Measurements from ENCODE around the gene FSTL1. TPM values are rescaled to one million over a fixed set of nuclear protein-coding genes. Genes with fewer than 3 reads are reported as not detected.

The FSTL1 gene
- total and polyA plus RNA-seq, 11 donors, result 43.8 to 667 (median 179) TPM

DNA sequence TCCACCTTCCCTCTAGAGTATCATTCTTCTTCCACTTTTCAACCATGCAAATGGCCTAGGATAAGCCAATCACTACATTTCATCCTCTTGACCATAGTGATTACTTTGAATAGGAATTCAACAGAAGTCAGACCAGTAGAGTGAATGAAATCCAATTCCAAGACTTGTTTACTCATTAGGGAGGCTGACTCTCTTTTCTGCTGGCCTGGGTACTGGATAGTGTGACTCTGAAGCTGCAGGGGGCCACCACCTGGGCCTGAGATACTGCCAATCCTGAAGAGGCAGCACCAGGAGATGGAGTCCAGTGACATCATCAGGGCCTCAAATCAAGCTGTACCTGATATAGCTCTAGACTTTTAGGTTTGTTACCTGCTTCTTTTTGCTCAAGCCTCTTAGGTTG, 7.0 kb upstream of the FSTL1 start:
- H3K4me1 ChIP-seq, result peaks cover 0 to 21% (median 11%) of the 10 kb centered on the region in 12 donors
- peaks cover 0 to 4% (median 0%) of the 10 kb centered on the region in 12 donors for H3K9me3 ChIP-seq
- H3K36me3 ChIP-seq, result no peaks in the 10 kb centered on the region
- no peaks in the 10 kb centered on the region for H3K27me3 ChIP-seq
- intact Hi-C loops (cut with DNase I), result loop anchor here in 1 of 10 donors (10.0 kb wide), 1 partner anchor 47 kb away; no protein-coding TSS in a partner anchor
- no peak for ATAC-seq
- H3K4me3 ChIP-seq, result no peak overlapping the region
- no peak overlapping the region for H3K27ac ChIP-seq
- DNase-seq, result no peak
- TF ChIP-seq POLR2A (IDR thresholded peaks at IDR 0.05), result no peak
- TF ChIP-seq, protein P1, sequence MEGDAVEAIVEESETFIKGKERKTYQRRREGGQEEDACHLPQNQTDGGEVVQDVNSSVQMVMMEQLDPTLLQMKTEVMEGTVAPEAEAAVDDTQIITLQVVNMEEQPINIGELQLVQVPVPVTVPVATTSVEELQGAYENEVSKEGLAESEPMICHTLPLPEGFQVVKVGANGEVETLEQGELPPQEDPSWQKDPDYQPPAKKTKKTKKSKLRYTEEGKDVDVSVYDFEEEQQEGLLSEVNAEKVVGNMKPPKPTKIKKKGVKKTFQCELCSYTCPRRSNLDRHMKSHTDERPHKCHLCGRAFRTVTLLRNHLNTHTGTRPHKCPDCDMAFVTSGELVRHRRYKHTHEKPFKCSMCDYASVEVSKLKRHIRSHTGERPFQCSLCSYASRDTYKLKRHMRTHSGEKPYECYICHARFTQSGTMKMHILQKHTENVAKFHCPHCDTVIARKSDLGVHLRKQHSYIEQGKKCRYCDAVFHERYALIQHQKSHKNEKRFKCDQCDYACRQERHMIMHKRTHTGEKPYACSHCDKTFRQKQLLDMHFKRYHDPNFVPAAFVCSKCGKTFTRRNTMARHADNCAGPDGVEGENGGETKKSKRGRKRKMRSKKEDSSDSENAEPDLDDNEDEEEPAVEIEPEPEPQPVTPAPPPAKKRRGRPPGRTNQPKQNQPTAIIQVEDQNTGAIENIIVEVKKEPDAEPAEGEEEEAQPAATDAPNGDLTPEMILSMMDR (IDR thresholded peaks at IDR 0.05), result no peak

- ATAC-seq (no peak), DNase-seq (no peak)
- no peak overlapping the region for H3K27ac ChIP-seq
- peaks cover 0 to 25% (median 0%) of the 10 kb centered on the region in 9 donors for H3K27me3 ChIP-seq
- intact Hi-C loops (cut with DNase I), result loop anchor here in 6 of 10 donors (5.0 to 10.0 kb wide), 4 partner anchors 37 to 98 kb away; no protein-coding TSS in a partner anchor
- H3K36me3 ChIP-seq, result no peaks in the 10 kb centered on the region
- H3K4me3 ChIP-seq, result no peak overlapping the region
- H3K4me1 ChIP-seq, result peaks cover 0 to 10% (median 5%) of the 10 kb centered on the region in 12 donors
- WGBS, 4 donors, result 84 to 95% (median 89%) methylated on average over 1 of the region's 1 CpG
- no peak for TF ChIP-seq POLR2A (IDR thresholded peaks at IDR 0.05)
- TF ChIP-seq, protein P1 (IDR thresholded peaks at IDR 0.05), result no peak
- H3K9me3 ChIP-seq, result peaks cover 0 to 4% (median 0%) of the 10 kb centered on the region in 12 donors
These were observed 3.4 kb upstream of the FSTL1 start for GRCh38 chr3:120454076-120454689.

DNA sequence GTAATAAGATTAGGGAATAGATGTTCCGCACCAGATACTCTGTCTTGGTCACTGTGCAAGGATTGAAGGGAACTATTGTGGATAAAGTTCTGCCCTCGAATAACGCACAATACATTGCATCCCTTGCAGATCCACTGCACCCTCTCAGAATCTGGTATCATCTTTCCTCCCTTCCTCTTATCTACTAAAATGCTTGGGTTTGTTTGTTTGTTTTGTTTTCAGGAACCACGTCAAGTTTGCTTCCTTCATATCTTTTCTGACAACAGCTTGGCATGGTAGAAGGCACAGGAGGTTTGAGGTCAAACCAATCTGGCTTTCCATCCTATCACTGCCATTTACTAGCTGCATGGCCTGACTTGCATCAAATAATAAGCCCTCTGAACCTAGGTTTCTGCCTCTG, 2.0 kb upstream of the FSTL1 start:
- intact Hi-C loops (cut with DNase I), result loop anchor here in 6 of 10 donors (5.0 to 10.0 kb wide), 4 partner anchors 36 to 99 kb away; no protein-coding TSS in a partner anchor
- DNase-seq (no peak), ATAC-seq (no peak)
- Histone ChIP-seq H3K36me3 (peaks cover 0 to 2% (median 0%) of the 10 kb centered on the region in 9 donors), H3K4me3 (no peak overlapping the region), H3K4me1 (peaks cover 0 to 24% (median 15%) of the 10 kb centered on the region in 12 donors), H3K9me3 (no peaks in the 10 kb centered on the region), H3K27me3 (peaks cover 0 to 27% (median 0%) of the 10 kb centered on the region in 9 donors), H3K27ac (peak overlapping the region in 1 of 12 donors; percentile 98)
- TF ChIP-seq POLR2A (IDR thresholded peaks at IDR 0.05), result no peak
- TF ChIP-seq, protein P1 (IDR thresholded peaks at IDR 0.05), result no peak
- WGBS, 4 donors, result 73 to 79% (median 77%) methylated on average over 4 of the region's 4 CpGs

GRCh38 chr3:120451806-120452205, 1.0 kb upstream of the FSTL1 start:
- peaks cover 0 to 10% (median 4%) of the 10 kb centered on the region in 9 donors for H3K36me3 ChIP-seq
- no peak for ATAC-seq
- H3K9me3 ChIP-seq, result no peaks in the 10 kb centered on the region
- 88 to 93% (median 91%) methylated on average over 6 of the region's 6 CpGs for WGBS, 4 donors
- TF ChIP-seq, protein P1 (IDR thresholded peaks at IDR 0.05), result no peak
- TF ChIP-seq POLR2A (IDR thresholded peaks at IDR 0.05), result no peak
- H3K4me1 ChIP-seq, result peaks cover 0 to 34% (median 25%) of the 10 kb centered on the region in 12 donors
- DNase-seq, result no peak
- H3K4me3 ChIP-seq, result peak overlapping the region in 10 of 12 donors; percentile 68 to 99 (median 90)
- peak overlapping the region; percentile 91 to 98 (median 94) for H3K27ac ChIP-seq
- intact Hi-C loops (cut with DNase I), result loop anchor here in 6 of 10 donors (2.0 to 10.0 kb wide), 7 partner anchors 33 to 105 kb away; no protein-coding TSS in a partner anchor
- H3K27me3 ChIP-seq, result peaks cover 0 to 27% (median 0%) of the 10 kb centered on the region in 9 donors

All from heart left ventricle (tissue), 16 donors.